GM18861 (cell line): ENCODE results near the gene AFDN.

Experiments
- ATAC-seq: cut with Tn5 transposase; IDR thresholded peaks from one replicate; pipeline ENCODE4 v1.9.1; 2021; ENCODE audit not compliant: unreplicated experiment

AFDN gene

DNA sequence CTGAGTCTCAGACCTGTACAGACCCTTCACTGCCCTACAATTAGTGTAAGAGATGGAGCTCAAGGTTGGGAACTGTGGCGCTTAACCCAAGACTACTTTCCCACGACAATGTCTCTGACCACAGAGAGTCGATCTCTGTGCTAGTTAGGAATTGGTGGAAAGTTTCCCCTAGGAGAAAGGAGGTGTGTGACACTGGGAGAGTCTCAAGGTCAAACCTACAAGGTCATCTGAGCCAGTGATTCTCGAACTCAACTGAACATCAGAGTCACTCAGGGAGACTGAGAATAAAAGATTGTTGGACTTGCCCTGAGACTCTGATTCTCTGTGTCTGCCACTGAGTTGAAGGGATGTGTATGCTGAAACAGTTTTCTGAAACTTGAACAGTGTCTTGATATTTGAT, 9.7 kb upstream of the AFDN start:
- ATAC-seq, result no peak

DNA sequence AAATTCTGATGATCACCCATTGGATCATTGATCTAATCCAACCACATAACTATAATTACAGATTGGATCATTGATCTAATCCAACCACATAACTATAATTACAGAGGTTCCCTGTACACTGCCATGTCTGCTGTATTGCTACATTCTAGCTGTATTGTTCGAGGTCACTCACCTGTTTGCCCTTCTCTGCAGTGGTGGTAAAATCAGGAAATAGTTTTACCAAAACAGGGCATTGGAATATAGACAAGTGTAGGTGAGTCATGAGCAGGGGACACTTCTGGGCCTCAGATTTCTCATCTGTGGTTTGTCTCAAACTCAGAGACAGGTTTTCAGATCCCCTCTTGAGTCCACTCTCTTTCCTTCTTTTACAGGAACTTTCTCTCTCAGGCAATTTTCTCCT, 9.0 kb upstream of the AFDN start:
- no peak for ATAC-seq

DNA sequence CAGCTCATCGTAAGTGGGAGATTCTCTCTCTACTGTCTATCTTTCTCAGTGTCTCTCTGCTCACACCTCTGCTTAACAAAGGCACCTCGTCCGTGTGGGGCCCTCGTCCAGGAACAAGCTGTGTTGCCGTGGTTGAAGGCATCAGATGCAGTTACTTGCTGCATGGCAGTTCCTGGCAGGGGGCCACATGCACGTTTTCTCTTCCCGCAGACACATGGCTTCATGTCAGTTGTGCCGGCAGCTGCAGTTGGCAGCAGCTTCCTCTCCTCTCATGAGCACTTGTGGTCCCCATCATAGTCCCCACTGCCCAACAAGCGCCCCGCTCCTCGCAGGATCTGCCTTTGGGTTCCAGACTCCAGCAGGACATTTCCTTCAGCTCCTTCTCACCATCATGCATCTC, 7.1 kb upstream of the AFDN start:
- ATAC-seq, result no peak

DNA sequence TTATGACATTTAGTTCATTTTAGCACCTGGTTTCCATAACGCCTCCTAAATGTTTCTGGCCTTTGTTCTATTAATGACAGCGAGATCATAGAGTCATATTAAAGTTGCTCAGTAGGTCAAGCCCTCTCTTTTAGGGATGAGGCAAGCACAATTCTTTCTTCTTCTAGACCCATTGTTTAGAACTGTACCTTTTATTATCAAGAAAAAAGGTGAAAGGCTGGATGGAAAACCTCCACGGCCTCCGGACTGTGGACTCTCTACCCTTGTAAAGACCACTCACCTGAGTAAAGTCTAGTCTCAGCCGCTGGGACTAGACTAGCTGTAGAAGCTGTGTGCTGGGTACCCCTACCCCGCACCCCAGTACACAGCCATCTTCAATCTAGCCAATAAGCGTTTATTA, 6.0 kb upstream of the AFDN start:
- no peak for ATAC-seq

DNA sequence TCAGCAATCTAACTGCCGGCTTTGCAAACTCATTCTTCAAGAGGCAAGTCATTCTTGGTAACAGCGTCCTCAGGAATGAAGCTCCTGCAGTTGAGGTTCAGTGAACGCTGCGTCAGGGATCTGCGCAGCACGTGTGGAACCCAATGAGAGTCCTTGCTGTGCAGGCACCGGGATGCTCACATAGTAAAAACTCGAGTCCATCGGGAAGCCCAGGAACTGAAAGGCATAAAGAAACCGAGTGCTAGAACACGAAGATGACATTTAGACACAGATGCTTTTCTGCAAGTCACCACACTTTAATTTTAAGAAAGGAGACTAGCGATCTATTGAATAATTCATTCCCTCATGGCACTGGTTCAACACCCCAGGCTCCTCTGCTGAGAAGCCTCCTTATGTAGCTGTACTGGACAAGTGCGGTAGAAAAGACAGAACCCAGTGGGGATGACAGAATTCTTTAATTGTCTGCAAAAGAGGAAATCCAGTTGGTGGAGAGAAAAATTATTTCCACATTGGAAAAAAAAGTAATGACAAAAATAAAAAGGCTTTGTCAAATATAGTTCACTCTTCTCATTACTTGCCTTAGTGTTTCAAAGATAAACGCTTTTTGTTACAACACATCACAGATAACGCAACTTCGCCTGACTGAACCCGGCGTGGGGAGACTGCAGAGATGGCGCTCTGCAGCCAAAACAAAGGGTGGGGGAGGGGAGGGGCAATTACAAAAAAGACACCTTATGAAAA, 1.9 kb upstream of the AFDN start:
- no peak for ATAC-seq

DNA sequence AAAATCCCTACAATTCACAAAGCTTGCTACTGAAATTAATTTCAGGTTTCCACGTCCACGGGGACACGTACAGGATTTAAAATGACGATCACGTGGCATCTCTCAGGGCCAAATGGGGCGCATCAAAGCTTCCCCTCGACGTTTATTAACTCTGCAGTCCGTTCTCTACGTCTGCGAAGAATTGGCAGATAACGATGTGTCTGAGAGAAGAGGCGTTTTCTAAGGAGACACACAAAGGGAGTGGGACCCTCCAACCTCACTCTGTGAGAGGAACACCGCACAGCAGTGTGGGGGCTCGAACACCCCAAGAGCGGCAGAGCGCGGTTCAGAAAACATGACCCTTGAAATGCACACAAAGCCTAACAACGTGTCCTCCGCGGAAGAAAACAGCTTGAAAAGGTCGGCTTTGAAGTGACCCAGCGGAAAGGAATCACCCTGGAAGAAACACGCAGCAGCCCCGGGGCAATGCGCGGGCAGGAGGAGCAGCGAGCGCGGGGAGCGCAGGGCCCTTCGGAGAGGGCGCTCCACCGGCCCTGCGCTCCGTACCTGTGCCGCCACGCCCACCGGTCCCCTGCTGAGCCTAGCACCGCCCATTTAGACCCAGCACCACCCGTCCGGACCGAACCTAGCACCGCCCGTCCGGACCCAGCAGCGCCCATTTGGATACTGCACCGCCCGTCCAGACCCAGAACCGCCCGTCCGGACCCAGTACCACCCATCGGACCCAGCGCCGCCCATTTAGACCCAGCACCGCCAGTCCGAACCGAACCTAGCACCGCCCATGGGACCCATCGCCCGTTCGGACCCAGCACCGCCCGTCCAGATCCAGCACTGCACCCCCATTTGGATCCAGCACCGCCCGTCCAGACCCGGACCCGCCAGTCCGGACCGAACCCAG, 1.1 kb upstream of the AFDN start:
- no peak for ATAC-seq

DNA sequence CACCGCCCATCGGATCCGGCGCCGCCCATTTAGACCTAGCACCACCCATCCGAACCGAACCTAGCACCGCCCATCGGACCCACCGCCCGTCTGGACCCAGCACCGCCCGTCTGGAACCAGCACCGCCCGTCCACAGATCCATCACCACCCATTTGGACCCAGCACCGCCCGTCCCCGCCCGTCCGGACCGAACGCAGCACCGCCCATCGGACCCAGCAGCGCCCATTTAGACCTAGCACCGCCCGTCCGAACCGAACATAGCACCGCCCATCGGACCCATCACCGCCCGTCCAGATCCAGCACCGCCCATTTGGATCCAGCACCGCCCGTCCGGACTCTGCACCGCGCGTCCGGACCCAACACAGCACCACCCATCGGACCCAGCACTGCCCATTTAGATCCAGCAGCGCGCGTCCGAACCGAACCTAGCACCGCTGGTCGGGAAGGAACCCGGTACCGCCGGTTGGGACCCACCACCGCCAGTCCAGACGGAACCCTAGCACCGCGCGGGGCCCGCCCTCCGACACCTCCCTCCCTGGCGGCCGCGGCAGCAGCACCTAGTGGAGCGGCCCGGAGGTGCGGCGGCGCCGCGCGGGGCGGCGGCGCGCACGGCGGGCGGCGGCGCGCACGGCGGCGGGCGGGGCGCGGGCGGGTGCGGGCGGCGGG, 348 bp upstream of the AFDN start:
- ATAC-seq, result peak; percentile 59

DNA sequence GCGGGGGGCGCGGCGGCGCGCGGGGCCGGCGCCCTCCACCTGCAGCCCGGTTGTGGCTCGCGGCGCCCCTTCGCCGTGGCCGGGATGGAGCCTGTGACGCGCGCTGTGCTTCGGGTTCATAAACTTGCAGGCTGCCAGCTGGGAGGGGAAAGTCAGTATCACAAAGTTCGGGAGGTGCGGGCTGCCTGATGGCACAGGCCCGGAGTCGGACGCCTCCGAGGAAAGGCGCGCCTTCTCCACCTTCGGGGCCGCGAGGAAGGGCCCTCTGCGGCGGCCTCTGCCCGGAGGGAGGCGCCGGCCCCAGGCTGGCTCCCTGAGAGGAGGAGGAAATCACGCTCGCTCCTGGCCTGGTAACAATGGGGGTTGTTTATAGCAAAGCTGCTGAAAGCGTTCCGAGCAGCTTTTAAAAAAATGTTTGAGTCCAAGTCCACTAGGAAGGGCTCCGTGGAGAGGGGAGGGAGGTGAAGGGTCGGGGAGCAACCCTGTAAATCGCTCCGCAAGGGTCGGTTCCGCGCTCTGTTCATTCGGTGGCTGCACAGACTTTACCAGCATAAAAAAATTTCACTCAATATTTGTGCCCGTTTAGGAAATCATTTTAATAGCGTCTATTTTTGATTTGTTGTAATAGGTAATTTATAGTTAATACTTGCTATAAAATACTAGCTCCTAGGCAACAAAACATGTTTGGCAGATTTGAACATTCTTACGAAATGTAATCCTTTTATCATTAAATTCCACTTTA, 1.0 kb downstream of the AFDN start:
- peak; percentile 33 for ATAC-seq

DNA sequence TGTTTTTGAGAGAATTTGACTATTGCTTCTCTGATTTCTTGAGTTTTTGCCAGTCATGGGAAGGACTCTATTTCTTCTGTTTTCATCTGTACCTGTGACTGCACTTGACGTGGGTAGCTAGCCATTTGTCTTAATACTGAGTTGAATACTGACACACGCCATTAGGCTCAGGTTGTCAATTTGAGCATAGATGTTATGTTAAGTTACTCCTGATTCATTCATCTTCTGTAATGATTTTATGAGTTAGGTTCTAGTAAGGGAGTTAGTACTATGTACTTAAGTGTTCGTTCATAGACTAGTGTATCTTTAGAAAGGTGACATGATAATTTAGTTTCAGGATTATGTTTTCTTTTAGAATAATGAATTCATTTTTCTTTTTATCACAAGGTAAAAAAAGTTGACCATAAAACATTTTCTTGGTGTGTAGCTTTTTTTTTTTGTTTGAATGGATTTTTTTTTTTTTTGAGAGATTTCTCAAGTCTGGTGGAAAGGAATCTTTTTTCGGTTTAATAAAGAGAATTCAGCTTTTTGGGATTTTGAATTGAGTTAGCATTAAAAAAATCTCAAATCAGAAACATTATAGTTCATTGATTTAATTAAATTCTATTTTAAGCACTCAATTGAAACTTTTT, 1.7 kb downstream of the AFDN start:
- ATAC-seq, result no peak

DNA sequence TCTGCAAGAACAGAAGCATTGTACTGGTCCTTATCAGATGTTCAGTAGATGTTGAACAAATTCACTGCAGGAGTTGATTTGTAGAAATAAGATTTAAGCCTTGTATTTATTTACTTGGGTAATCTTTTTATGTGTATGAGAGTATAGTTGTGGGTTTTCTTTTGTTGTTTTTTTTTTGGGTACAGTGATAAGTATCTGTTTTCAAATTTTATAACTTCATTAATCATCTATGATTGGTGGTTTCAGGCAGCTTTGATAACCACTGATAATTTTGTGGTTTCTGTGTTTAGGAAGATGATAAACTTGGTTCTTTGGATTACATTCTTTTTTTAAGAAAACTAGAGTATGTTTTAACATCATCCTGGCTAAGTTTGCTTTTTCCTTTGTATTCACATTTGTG, 2.8 kb downstream of the AFDN start:
- ATAC-seq, result no peak

DNA sequence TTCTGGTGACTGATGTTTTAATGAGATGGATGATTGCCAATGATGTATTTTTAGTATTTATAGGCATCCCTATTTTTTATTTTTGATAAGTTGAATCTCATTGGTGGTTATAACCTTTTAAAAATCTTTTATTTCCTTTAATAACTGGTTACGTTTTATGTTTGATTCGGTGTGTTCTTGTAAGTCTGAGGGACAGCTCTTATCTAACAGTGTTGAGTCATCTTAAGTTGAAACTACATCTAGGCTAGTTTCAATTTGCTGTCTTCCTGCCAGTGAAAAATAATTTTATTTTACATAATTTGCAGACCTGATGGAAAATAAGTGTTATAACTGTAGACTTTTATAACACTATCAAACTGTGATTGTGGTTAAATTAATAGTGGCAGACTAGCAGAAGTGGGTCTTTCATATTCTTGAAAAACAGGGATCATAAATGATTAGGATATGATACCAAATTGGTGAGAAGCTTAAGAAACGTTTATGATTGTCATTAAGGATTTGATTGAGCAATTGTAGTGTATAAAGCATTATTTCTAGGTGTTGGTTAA, 4.6 kb downstream of the AFDN start:
- ATAC-seq, result no peak

DNA sequence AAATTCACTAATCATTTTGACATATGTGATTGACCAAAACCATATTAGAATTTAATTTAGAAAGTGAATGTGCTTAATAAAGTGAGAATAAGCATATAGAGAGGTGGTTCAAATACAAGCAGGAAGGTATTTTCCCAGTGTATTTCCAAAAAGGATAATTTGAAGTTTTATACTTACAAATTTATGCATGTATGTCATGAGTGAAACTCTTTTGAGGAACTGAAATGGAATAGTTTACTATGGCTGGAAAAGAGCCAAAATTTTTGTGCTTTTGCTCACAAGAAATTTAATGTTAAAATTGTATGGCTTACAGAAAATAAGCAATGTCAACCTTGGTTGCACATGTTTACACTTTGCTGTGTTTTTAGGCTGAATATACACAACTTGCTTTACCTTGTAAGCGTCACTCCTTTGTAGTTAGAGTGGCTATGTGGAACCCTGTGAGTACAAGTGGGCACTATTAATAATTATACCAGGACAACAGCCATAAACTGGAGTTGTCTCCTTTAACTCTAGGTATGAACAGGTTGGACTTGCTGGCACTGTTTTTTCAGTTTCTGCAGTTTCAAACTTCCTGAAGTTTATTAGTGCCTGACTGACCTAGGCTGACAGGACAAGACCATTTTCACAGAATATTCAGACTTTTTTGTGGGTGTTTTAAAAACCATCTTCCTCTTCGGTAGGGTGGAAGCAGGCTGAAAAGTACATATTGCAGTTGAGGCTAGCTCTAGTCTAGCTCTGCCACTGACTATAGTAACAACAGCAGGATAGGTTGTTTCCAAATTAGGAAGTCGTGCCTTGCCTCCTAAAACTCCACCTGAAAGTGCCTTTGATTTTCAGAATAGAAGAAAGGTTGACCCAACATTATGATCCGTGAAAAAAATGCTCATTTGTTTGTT, 6.0 kb downstream of the AFDN start:
- no peak for ATAC-seq

DNA sequence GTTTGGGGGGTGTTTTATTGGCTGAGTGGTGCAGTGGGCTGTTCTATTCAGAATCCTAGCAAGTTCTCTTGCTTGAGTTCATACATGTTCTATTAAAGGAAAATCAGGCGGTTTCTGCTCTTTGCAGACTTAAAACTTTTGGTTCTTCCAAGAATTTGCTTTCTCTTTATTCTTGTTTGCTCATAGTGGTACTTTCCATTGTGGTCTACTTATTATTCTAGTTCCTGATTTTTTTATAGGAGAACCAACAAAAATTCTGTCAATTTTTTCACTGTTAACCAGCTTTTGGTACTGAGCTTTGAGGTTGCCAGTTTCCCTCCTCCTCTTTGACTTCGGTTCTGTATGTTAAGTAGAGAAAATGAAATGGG, 6.7 kb downstream of the AFDN start:
- ATAC-seq, result no peak

DNA sequence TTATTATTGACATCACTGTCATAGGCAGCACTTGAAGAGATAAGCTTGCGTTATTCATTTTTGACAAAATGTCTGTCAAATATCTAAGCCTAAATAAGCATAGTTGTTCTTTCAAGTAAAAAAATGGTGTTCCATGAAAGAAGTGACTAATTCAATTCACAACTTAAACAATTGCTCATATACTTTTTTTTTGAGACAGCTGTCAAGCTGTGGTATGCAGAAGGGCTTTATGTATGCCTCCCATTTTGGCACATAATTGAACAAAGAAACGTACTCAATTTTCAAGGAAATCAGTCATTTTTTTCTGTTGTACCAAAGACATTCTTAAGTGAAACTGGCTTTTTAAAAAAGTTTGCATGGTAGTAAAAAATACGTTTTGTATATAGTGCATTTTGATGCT, 8.5 kb downstream of the AFDN start:
- no peak for ATAC-seq

DNA sequence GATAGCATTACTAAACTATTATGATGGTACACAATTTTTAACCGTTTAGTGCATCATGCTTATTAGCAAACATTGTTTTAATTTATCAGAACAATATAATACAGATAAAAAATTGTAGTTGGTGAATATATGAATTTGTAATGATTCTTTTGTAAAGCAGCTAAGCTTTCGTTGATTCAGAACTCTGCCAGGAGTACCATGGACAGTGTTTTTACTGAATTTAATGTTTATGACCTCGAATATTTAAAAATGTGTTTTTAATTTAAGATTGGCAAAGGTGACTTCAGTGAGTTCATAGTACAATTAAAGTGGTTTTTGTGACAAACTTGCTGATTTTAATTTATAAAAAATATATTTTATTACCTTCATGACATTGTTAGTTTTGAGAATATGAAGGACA, 10.0 kb downstream of the AFDN start:
- no peak for ATAC-seq

DNA sequence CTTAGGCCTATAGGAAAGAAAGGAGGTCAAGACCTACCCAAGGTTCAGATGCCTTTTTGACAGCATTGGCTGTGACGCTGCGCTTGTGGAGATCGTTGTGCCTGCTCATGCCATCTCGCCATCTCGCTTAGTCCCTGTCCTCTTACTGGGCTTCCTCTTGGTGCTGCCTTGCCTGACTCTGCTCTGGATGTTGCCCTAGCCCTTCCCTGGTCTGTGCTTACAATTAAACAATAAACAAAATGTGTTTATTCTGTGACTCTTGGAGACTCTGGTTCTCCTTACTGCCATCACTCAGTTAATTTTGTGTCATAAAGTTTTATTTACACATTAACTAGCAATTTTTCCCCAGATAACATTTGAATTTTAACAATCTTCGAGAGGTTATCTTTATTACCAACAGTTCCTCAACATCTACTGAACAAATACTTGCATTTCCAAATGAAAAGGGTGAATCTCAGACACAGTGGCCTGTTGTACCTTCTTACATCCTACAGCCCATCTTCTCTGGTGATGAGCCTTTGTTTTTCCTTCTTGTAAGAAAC, 11.6 kb downstream of the AFDN start:
- no peak for ATAC-seq

DNA sequence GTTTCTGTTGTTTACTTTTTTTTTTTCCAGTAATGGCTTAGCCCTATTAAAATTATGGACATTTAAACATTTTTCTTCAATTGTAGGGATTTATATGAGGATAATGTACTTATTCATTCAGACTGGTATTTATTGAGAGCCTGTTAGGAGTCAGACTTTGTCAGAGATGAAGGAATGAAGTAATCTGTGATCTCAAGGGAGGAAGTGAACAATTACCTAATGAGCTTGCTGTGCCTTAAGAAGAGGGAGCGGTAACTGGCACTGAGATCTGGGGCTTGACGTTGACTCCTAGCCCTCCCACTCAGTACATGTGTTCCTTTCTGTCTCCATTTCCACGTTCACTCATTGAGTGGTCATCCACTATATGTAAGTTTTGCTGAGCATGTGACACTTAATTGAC, 12.6 kb downstream of the AFDN start:
- ATAC-seq, result no peak

DNA sequence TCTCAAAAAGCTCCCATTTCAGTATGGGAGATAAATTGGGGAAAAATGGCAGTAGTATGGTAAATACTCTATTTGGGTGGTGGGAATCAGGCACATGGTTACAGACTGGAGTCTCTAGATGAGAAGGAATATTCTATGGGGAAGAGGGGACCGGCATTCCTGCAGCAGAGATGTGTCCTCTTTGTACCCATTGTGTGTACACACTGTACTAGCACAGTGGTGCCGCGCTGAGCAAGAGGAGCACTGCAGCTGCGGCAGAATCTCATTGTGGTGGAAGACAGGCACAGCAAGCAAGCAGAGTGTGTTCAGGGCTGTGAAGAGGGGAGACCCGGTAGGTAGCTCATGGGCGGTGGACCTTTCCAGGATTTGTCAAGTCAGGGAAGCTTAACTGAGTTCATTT, 13.0 kb downstream of the AFDN start:
- no peak for ATAC-seq

DNA sequence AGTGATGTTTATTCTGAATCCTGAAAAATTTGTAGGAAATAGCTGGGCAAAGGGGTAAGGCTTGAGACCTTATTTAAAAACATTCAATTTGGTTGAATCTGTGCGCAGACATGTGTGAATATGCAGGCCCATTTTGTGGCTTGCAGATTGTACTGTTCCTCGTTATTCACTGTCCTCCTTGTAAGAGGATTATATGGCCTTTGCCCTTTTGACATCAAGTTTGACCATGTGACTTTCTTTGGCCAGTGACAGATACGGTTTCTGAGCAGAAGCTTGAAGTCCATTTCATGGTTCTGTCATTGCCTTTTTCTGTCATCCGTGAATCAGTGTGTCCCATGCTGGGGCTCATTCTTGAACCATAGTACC, 13.4 kb downstream of the AFDN start:
- no peak for ATAC-seq
